RPMI8226 (cell line): ENCODE results near the gene SEMA4B.
"Not testable (repeated sequence)": the region's sequence is repeated elsewhere in the genome, so short reads cannot be mapped to it uniquely, and the experiment has no call there.

Source experiments
- DNase-seq: peaks from one replicate; pipeline ENCODE4 v3.0.0-alpha.2; 2015

The SEMA4B gene, protein sequence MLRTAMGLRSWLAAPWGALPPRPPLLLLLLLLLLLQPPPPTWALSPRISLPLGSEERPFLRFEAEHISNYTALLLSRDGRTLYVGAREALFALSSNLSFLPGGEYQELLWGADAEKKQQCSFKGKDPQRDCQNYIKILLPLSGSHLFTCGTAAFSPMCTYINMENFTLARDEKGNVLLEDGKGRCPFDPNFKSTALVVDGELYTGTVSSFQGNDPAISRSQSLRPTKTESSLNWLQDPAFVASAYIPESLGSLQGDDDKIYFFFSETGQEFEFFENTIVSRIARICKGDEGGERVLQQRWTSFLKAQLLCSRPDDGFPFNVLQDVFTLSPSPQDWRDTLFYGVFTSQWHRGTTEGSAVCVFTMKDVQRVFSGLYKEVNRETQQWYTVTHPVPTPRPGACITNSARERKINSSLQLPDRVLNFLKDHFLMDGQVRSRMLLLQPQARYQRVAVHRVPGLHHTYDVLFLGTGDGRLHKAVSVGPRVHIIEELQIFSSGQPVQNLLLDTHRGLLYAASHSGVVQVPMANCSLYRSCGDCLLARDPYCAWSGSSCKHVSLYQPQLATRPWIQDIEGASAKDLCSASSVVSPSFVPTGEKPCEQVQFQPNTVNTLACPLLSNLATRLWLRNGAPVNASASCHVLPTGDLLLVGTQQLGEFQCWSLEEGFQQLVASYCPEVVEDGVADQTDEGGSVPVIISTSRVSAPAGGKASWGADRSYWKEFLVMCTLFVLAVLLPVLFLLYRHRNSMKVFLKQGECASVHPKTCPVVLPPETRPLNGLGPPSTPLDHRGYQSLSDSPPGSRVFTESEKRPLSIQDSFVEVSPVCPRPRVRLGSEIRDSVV

DNA sequence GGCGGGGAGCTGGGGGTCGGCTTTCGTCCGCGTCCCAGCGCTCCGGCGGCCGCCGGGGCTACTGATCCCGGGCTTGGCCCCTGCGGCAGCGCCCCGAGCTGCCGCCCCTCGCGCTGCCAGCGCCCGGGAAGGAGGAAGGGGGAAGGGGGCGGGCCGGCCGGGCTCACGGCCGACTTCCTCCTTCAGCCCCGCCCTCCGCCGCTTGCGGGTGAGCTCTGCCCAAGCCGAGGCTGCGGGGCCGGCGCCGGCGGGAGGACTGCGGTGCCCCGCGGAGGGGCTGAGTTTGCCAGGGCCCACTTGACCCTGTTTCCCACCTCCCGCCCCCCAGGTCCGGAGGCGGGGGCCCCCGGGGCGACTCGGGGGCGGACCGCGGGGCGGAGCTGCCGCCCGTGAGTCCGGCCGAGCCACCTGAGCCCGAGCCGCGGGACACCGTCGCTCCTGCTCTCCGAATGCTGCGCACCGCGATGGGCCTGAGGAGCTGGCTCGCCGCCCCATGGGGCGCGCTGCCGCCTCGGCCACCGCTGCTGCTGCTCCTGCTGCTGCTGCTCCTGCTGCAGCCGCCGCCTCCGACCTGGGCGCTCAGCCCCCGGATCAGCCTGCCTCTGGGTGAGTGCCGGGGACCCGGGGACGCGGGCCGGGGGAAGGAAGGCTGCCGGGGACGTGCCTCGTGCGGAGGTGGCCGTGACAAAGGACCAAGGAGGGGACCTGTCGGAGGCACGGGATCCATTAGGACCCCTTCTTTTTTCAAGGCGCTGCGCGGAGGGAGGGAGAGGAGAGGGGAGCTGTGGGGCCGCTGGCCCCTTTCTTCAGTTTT, at the start of gene SEMA4B:
TSS of gene SEMA4B (plus strand) at position 201 of the 814 bp plus-strand sequence. CDS start at position 450, 249 bp downstream.
- peak; percentile 89 for DNase-seq

- DNase-seq = no peak
Observed at GRCh38 chr15:90151989-90152645, 49.0 kb upstream of the SEMA4B start.

DNA sequence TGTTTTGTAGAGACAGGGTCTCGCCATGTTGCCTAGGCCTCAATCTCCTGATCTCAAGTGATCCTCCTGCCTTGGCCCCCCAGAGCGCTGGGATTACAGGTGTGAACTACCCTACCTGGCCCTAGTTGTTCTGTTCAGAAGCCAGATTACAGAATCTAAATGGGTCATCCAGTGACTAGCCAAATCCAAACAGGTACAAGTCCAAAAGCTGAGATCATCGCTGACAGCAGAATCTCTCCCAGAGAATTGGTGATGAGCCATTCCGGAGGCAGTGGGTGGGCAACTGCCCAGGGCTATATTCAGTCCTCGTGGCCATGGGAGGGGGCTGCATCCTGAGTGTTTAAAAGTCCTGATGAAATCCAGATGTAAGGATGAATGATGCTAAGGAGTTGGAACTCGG, 47.5 kb upstream of the SEMA4B start:
- no peak for DNase-seq

GRCh38 chr15:90154246-90154645, 46.9 kb upstream of the SEMA4B start:
- no peak for DNase-seq

- DNase-seq = no peak
Observed at GRCh38 chr15:90154861-90155626, 46.1 kb upstream of the SEMA4B start.

- DNase-seq = peak; percentile 60
Observed at GRCh38 chr15:90159213-90159612, 41.9 kb upstream of the SEMA4B start.

- peak; percentile 17 for DNase-seq
Observed at GRCh38 chr15:90160781-90161727, 40.1 kb upstream of the SEMA4B start.

GRCh38 chr15:90161950-90162361, 39.2 kb upstream of the SEMA4B start:
- DNase-seq = peak; percentile 77

DNA sequence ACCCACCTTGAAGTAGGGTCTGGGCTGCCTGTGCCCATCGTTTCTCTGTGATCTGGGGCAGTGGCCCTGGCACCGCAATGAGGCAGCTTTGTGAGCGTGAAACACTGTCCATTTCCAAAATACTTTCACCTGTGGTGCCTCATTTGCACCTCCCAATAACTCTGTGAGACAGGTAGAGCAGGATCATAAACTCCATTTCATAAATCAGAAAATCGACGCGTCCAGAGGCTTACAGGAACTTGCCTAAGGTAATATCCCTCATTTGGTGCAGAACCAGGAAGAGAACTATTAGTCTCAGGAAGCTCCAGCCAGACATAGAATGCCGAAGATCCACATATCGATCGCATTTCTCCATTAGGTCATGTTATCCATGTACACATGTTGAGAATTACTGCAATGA, 38.2 kb upstream of the SEMA4B start:
- no peak for DNase-seq

- not testable (repeated sequence) for DNase-seq
Observed at GRCh38 chr15:90164239-90164638, 36.9 kb upstream of the SEMA4B start.

DNA sequence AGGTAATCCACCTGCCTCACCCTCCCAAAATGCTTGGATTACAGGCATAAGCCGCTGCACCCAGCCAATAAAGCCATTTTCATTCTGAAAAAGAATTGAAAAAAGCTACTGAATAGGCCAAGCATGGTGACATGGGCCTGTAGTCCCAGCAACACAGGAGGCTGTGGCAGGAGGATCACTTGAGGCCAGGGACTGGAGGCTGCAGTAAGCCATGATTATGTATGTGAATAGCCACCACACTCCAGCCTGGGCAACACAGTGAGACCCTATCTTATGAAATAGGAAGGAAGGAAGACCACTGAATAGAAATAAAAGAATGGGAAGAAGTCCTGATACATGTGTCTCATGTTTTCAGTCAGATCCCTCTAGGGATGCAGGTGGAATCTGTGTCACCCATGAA, 36.0 kb upstream of the SEMA4B start:
- no peak for DNase-seq

- DNase-seq = peak; percentile 37
Observed at GRCh38 chr15:90165659-90166489, 35.3 kb upstream of the SEMA4B start.

- DNase-seq = no peak
Observed at GRCh38 chr15:90167121-90167520, 34.0 kb upstream of the SEMA4B start.

DNA sequence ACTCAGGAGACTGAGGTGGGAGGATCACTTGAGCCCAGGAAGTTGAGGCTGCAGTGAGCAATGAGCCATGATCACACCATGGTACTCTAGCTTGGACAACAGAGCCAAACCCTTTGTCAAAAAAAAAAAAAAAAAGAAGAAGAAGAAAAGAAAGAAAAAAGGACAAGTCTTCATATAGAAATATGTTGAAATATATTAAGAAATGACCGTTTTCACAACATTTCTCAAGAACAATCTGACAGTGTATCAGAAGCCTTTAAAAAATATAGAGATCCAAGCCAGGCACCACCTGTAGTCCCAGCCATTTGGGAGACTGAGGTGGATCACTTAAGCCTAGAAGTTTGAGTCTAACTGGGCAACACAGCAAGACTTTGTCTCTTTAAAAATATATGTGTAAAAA, 29.5 kb upstream of the SEMA4B start:
- no peak for DNase-seq

- DNase-seq = peak; percentile 14
Observed at GRCh38 chr15:90173372-90173771, 27.8 kb upstream of the SEMA4B start.

- DNase-seq = peak; percentile 56
Observed at GRCh38 chr15:90174140-90174875, 26.8 kb upstream of the SEMA4B start.

GRCh38 chr15:90177012-90177411, 24.1 kb upstream of the SEMA4B start:
- no peak for DNase-seq
